Gastrocnemius medialis (tissue), 4 donors: Measurements from ENCODE around the gene RUNX1. TPM values are rescaled to one million over a fixed set of nuclear protein-coding genes. Genes with fewer than 3 reads are reported as not detected.
"Not testable (repeated sequence)": the region's sequence is repeated elsewhere in the genome, so short reads cannot be mapped to it uniquely, and the experiment has no call there.

Source experiments
- ATAC-seq, 2 donors: fragments of 150-250 bp; one replicate each; pipeline ENCODE4 v1.9.1; 2016
- DNase-seq, 2 donors: peaks; one replicate each; pipeline ENCODE4 v3.0.0-alpha.2; 2019
- H3K27ac ChIP-seq, 4 donors: fragments of 200-600 bp; sonication (generic); 1 replicate in 1 of 4; 2 replicates in 3 of 4; pipeline ENCODE4 v1.5.1; 2016 to 2018; ENCODE audit warnings: mild to moderate bottlenecking in 2 of 4, moderate library complexity in 1 of 4
- H3K27me3 ChIP-seq, 3 donors: fragments of 200-600 bp; sonication (generic) in 2 of 3; 1 replicate in 1 of 3; 2 replicates in 2 of 3; pipeline versions ENCODE4 v1.5.1 to v1.6.0; 2016 to 2019; ENCODE audit warnings: mild to moderate bottlenecking in 1 of 3, moderate library complexity in 1 of 3
- H3K36me3 ChIP-seq, 2 donors: fragments of 200-600 bp; sonication (generic) in 1 of 2; one replicate each; pipeline ENCODE4 v1.5.1; 2017 to 2018
- H3K4me1 ChIP-seq, 2 donors: fragments of 200-600 bp; sonication (generic) in 1 of 2; one replicate each; pipeline ENCODE4 v1.5.1; 2016 to 2017; ENCODE audit warnings: mild to moderate bottlenecking in 2 of 2
- H3K4me3 ChIP-seq, 4 donors: fragments of 200-600 bp; sonication (generic) in 3 of 4; 1 replicate in 1 of 4; 2 replicates in 3 of 4; pipeline ENCODE4 v1.5.1; 2016 to 2019; ENCODE audit warnings: mild to moderate bottlenecking in 2 of 4
- H3K9me3 ChIP-seq, 3 donors: fragments of 200-600 bp; sonication (generic) in 2 of 3; 1 replicate in 1 of 3; 2 replicates in 2 of 3; pipeline ENCODE4 v1.5.1; 2016 to 2019
- CTCF ChIP-seq, 5 experiments: fragments of 450-650 bp in 3 of 5; fragments of 200-600 bp in 2 of 5; sonication (generic) in 2 of 5; IDR thresholded peaks in 4 of 5; conservative IDR thresholded peaks in 1 of 5; 1 replicate in 4 of 5; 2 replicates in 1 of 5; pipeline ENCODE4 v1.5.1; 2016 to 2019; ENCODE audit warnings: antibody characterized with exemption in 5 of 5, mild to moderate bottlenecking in 3 of 5, moderate library complexity in 3 of 5
- POLR2A ChIP-seq, 2 donors: fragments of 450-650 bp; IDR thresholded peaks; one replicate each; pipeline ENCODE4 v1.6.1; 2017; ENCODE audit warnings: antibody characterized with exemption in 2 of 2, mild to moderate bottlenecking in 2 of 2, moderate library complexity in 2 of 2
- in situ Hi-C, 4 donors: fragments of 200-750 bp; cut with MboI; loops; one replicate each; pipeline versions ENCODE4 v1.15.0 to v1.8.0; 2017; ENCODE audit warnings: low sequenced_read_pairs in 4 of 4
- intact Hi-C: fragments of 100-400 bp; cut with DNase I; formaldehyde crosslinking; loops from one replicate; pipeline ENCODE4 v1.15.1; 2023; ENCODE audit warnings: low total_unique reads
- total RNA-seq, 4 donors: library from RNA; depleted of rRNA; stranded (reverse); fragments of >200 nt; gene quantifications; one replicate each; pipeline versions ENCODE4 v1.1.0 to v1.2.3, GENCODE V29; 2016

Gene RUNX1
- total RNA-seq, 4 donors from 2014 or later, result 8.0 to 20.9 (median 10.6) TPM

GRCh38 chr21:34952701-34953100 lies 96.4 kb downstream of the RUNX1 start:
- Histone ChIP-seq H3K27ac (no peak overlapping the region), H3K4me3 (no peak overlapping the region), H3K9me3 (no peaks in the 10 kb centered on the region), H3K4me1 (peaks cover 0 to 5% of the 10 kb centered on the region in 2 donors), H3K36me3 (no peaks in the 10 kb centered on the region), H3K27me3 (no peaks in the 10 kb centered on the region)
- DNase-seq (no peak), ATAC-seq (no peak)
- intact Hi-C loops (no loop called here), in situ Hi-C loops (no loop called here)
- TF ChIP-seq CTCF (IDR thresholded peaks at IDR 0.05 in 4 of 5, conservative IDR thresholded peaks at IDR 0.05 in 1 of 5), result no peak
- no peak for TF ChIP-seq POLR2A (IDR thresholded peaks at IDR 0.05)

GRCh38 chr21:34951868-34952267 lies 97.2 kb downstream of the RUNX1 start:
- H3K36me3 ChIP-seq, H3K9me3 ChIP-seq, DNase-seq, H3K27me3 ChIP-seq, H3K27ac ChIP-seq, ATAC-seq, H3K4me3 ChIP-seq, H3K4me1 ChIP-seq, intact Hi-C loops, in situ Hi-C loops: not testable (repeated sequence)

- intact Hi-C loops, result no loop called here
- in situ Hi-C loops, result no loop called here
- no peak for ATAC-seq
Observed at GRCh38 chr21:34950980-34951379, 98.1 kb downstream of the RUNX1 start.

GRCh38 chr21:34949499-34949898 lies 99.6 kb downstream of the RUNX1 start:
- no peak overlapping the region for H3K27ac ChIP-seq
- H3K27me3 ChIP-seq, result no peaks in the 10 kb centered on the region
- H3K36me3 ChIP-seq, result no peaks in the 10 kb centered on the region
- no peak overlapping the region for H3K4me3 ChIP-seq
- ATAC-seq (no peak), DNase-seq (no peak)
- H3K4me1 ChIP-seq, result no peaks in the 10 kb centered on the region
- in situ Hi-C loops, result no loop called here
- TF ChIP-seq POLR2A (IDR thresholded peaks at IDR 0.05) (no peak), CTCF (IDR thresholded peaks at IDR 0.05 in 4 of 5, conservative IDR thresholded peaks at IDR 0.05 in 1 of 5) (no peak)
- intact Hi-C loops, result no loop called here
- H3K9me3 ChIP-seq, result no peaks in the 10 kb centered on the region

More at GRCh38 chr21:34950980-34951379, 98.1 kb downstream of the RUNX1 start:
- no peaks in the 10 kb centered on the region for H3K9me3 ChIP-seq
- H3K4me1 ChIP-seq, result peaks cover 0 to 4% of the 10 kb centered on the region in 2 donors
- H3K4me3 ChIP-seq, result no peak overlapping the region
- no peak overlapping the region for H3K27ac ChIP-seq
- no peak for DNase-seq
- no peaks in the 10 kb centered on the region for H3K27me3 ChIP-seq
- no peaks in the 10 kb centered on the region for H3K36me3 ChIP-seq
- TF ChIP-seq CTCF (IDR thresholded peaks at IDR 0.05 in 4 of 5, conservative IDR thresholded peaks at IDR 0.05 in 1 of 5) (no peak), POLR2A (IDR thresholded peaks at IDR 0.05) (no peak)

- no peaks in the 10 kb centered on the region for H3K36me3 ChIP-seq
- in situ Hi-C loops, result no loop called here
- ATAC-seq, result no peak
Observed at GRCh38 chr21:34949030-34949429, 100.1 kb downstream of the RUNX1 start.

More at GRCh38 chr21:34949030-34949429, 100.1 kb downstream of the RUNX1 start:
- Histone ChIP-seq H3K4me3 (no peak overlapping the region), H3K27me3 (no peaks in the 10 kb centered on the region), H3K4me1 (no peaks in the 10 kb centered on the region), H3K9me3 (no peaks in the 10 kb centered on the region), H3K27ac (no peak overlapping the region)
- no peak for TF ChIP-seq CTCF (IDR thresholded peaks at IDR 0.05 in 4 of 5, conservative IDR thresholded peaks at IDR 0.05 in 1 of 5)
- TF ChIP-seq POLR2A (IDR thresholded peaks at IDR 0.05), result no peak
- intact Hi-C loops, result no loop called here
- DNase-seq, result no peak
